ENCODE results near the gene MTERF1. TPM values are rescaled to one million over a fixed set of nuclear protein-coding genes. Genes with fewer than 3 reads are reported as not detected.
"Not testable (repeated sequence)": the region's sequence is repeated elsewhere in the genome, so short reads cannot be mapped to it uniquely, and the experiment has no call there.

The MTERF1 gene
- total RNA-seq, 2 experiments from 2014 or later, result 15.9 to 18.4 TPM

DNA sequence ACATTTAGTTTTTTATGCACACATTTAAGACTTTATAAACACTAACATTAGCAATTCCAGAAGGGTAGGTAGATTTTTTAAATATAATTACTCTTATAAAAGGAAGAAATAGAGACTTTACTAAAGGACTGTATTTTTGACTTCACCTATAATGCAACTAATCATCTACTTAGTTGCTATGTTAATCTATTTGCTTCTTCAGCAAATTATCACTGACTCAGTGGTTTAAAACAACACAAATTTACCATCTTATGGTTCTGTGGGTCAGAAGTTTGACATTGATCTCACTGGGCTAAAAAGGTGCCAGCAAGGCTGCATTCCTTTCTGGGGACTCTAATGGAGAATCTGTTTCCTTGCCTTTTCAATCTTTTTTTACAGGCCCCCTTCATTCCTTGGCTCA is 7.6 kb downstream of the MTERF1 start:
- Mint-ChIP-seq H3K27ac (no peak overlapping the region), H3K36me3 (ENCODE audit: low read depth) (peaks cover 44% of the 10 kb centered on the region), H3K27me3 (no peaks in the 10 kb centered on the region), H3K9me3 (no peaks in the 10 kb centered on the region), H3K4me1 (peaks cover 9% of the 10 kb centered on the region), H3K4me3 (no peak overlapping the region)
- POLR2A ChIA-PET, result no interaction called here
- DNase-seq, result no peak
- CTCF ChIA-PET, result no interaction called here

DNA sequence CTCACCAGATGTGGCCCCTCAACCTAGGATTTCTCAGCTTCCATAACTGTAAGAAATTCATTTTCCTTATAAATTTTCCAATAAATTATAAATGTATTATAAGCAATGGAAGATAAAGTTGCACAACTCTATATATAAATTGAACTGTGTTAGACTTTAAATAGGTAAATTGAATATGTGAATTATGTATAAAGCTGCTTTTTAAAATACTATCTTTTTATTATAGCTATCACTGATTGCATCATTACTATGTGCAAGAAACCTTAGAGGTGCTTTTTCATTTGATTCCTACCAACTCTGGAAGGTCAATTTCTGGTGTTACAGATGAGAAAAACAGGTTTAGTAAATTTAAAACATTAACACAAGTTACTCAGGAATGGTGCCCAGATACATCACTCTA is 8.4 kb downstream of the MTERF1 start:
- POLR2A ChIA-PET, result no interaction called here
- no peaks in the 10 kb centered on the region for H3K27me3 Mint-ChIP-seq
- H3K4me1 Mint-ChIP-seq, result peaks cover 2% of the 10 kb centered on the region
- H3K36me3 Mint-ChIP-seq (ENCODE audit: low read depth), result peaks cover 36% of the 10 kb centered on the region
- no peak overlapping the region for H3K4me3 Mint-ChIP-seq
- CTCF ChIA-PET, result interaction anchor here (2.0 kb wide), 1 partner anchor 8 kb away, joined by 8 read pairs; the partner anchor contains the start of gene MTERF1
- H3K27ac Mint-ChIP-seq, result no peak overlapping the region
- DNase-seq, result no peak
- H3K9me3 Mint-ChIP-seq, result no peaks in the 10 kb centered on the region

DNA sequence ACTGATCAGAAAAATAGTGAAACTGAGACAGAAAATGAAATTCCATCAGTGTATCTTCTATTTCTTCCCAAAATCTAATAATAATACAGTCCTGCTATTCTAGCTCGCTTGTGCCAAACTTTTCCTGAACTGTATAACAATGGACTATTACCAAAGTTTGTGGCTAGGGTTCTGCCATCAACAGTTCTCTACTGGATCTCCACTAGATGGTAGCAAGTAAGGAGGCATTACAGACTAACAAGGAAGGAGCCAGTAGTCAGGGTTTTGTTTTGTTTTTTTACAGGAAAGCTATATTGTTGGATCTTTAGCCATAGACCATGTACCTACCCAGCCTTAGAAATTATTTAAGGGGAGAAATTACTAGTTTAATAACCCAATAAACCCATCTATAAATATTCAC is 10.8 kb downstream of the MTERF1 start:
- Mint-ChIP-seq H3K36me3 (ENCODE audit: low read depth) (peaks cover 24% of the 10 kb centered on the region), H3K9me3 (no peaks in the 10 kb centered on the region)

DNA sequence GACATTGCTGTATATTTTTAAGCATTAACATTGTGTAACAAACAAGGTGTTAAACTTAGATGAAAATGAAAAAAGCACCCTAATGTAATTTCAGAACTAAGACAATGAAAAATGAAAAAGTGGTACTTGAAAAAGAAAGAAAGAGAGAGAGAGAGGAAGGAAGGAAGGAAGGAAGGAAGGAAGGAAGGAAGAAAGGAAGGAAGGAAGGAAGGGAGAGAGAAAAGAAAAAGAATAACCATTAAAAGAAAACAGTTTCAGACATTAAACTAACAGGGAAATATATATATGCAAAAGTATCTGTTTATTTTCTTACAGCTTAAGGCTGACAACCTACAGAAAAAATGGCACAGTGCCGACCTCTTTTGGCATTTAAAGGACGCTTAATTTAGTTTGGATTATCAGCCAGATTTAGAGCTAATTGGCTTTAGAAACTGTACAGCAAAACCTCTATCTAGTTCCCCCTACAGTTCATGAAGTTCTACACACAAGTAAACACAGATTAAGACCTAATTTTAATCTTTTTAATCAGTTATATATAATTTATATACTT is 13.8 kb downstream of the MTERF1 start:
- CTCF ChIA-PET, result interaction anchor here (1.2 to 1.5 kb wide), 2 partner anchors 14 to 22 kb away, joined by 3 to 4 read pairs; no protein-coding TSS in a partner anchor
- POLR2A ChIA-PET, result no interaction called here

More for the DNA sequence above, 10.8 kb downstream of the MTERF1 start:
- H3K4me3 Mint-ChIP-seq, result no peak overlapping the region
- H3K4me1 Mint-ChIP-seq, result no peaks in the 10 kb centered on the region
- ChIA-PET POLR2A (no interaction called here), CTCF (no interaction called here)
- H3K27me3 Mint-ChIP-seq, result no peaks in the 10 kb centered on the region
- no peak for DNase-seq
- no peak overlapping the region for H3K27ac Mint-ChIP-seq

DNA sequence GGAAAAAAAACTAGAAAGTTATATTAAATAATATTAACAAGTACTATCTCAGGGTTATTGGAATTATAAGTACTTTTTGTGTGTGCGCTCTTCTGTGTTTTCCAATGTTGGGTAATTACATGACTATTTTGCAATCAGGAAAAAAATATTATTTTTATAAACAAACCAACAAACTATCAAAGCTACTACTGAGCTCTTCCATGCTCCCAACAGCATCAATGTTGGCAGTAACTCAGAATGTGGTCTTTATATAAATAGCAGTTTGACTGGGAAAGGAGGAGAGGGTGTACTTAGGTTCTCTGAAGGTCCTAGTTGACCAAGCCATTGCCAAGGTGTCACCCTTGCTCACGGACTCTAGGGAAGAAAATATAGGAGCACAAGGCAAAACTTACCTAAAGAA is 15.0 kb downstream of the MTERF1 start:
- H3K27me3 Mint-ChIP-seq, result no peaks in the 10 kb centered on the region
- CTCF ChIA-PET, result no interaction called here
- POLR2A ChIA-PET, result no interaction called here

More for the DNA sequence above, 13.8 kb downstream of the MTERF1 start:
- no peak for DNase-seq
- Mint-ChIP-seq H3K36me3 (ENCODE audit: low read depth) (peaks cover 11% of the 10 kb centered on the region), H3K27me3 (no peaks in the 10 kb centered on the region), H3K9me3 (peaks cover 2% of the 10 kb centered on the region), H3K4me1 (no peaks in the 10 kb centered on the region), H3K4me3 (no peak overlapping the region), H3K27ac (no peak overlapping the region)

DNA sequence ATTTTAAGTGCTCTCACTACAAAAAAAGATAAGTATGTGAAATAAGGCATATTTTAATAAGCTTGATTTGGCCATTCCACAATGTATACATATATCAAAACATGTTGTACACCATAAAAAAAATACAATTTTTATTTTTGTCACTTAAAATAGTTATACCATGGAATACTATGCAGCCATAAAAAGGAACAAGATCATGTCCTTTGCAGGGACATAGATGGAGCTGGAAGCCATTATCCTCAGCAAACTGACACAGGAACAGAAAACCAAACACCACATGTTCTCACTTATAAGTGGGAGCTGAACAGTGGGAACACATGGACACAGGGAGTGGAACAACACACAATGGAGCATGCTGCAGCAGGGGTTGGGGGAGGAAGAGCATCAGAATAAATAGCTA is 15.9 kb downstream of the MTERF1 start:
- H3K4me1 Mint-ChIP-seq; POLR2A ChIA-PET; H3K4me3 Mint-ChIP-seq; H3K27me3 Mint-ChIP-seq; DNase-seq; H3K27ac Mint-ChIP-seq; H3K36me3 Mint-ChIP-seq (ENCODE audit: low read depth); H3K9me3 Mint-ChIP-seq: not testable (repeated sequence)
- CTCF ChIA-PET, result interaction anchor here (0.6 kb wide), 1 partner anchor 62 kb away, joined by 3 read pairs; no protein-coding TSS in a partner anchor

More for the DNA sequence above, 15.0 kb downstream of the MTERF1 start:
- Mint-ChIP-seq H3K9me3 (peaks cover 2% of the 10 kb centered on the region), H3K36me3 (ENCODE audit: low read depth) (peaks cover 6% of the 10 kb centered on the region), H3K4me3 (no peak overlapping the region), H3K27ac (no peak overlapping the region), H3K4me1 (no peaks in the 10 kb centered on the region)
- no peak for DNase-seq

DNA sequence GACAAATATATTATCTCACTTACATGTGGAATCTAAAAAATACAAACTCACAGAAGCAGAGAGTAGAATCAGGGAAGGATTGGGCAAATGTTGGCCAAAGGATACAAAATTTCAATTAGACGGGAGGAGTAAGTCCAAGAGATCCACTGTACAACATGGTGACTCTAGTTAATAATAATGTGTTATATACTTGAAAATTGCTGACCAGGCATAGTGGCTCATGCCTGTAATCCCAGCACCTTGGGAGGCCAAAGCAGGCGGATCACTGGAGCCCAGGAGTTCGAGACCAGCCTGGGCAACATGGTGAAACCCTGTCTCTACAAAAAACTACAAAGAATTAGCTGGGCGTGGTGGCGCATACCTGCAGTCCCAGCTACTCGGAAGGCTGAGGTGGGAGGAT is 16.4 kb downstream of the MTERF1 start:
- ChIA-PET CTCF (no interaction called here), POLR2A (no interaction called here)
- Mint-ChIP-seq H3K27ac (no peak overlapping the region), H3K9me3 (peaks cover 2% of the 10 kb centered on the region), H3K27me3 (no peaks in the 10 kb centered on the region), H3K4me1 (no peaks in the 10 kb centered on the region), H3K36me3 (ENCODE audit: low read depth) (peaks cover 6% of the 10 kb centered on the region), H3K4me3 (no peak overlapping the region)
- DNase-seq, result no peak

DNA sequence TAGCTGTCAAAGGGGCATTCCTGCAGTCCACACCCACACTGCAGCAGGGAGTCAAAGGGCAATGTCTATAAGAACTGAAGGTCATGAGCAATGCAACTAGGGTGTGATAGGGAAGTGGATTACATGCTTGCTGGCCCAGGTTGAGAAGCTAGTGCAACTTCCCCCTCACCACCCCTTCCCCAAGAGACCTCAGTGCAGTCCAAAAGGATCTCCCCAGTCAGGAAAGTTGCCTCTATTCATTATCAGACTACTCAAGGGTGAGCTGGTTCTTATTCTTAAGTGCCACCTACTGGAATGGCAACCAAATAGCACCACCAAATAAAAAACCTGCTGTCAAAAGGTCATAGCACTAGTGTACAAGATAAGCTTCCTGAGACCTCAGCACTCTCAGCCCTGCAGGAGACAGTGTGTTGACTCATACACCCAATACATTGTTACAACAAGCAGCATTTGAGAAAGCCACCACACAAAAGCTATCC is 28.2 kb downstream of the MTERF1 start:
- peaks cover 9% of the 10 kb centered on the region for H3K36me3 Mint-ChIP-seq (ENCODE audit: low read depth)
- CTCF ChIA-PET, result no interaction called here
- peaks cover 14% of the 10 kb centered on the region for H3K9me3 Mint-ChIP-seq
- no peaks in the 10 kb centered on the region for H3K27me3 Mint-ChIP-seq
- no peak for DNase-seq
- POLR2A ChIA-PET, result interaction anchor here (0.6 kb wide), 1 partner anchor 10 kb away, joined by 3 read pairs; no protein-coding TSS in a partner anchor
- no peak overlapping the region for H3K27ac Mint-ChIP-seq
- H3K4me1 Mint-ChIP-seq, result no peaks in the 10 kb centered on the region
- no peak overlapping the region for H3K4me3 Mint-ChIP-seq

DNA sequence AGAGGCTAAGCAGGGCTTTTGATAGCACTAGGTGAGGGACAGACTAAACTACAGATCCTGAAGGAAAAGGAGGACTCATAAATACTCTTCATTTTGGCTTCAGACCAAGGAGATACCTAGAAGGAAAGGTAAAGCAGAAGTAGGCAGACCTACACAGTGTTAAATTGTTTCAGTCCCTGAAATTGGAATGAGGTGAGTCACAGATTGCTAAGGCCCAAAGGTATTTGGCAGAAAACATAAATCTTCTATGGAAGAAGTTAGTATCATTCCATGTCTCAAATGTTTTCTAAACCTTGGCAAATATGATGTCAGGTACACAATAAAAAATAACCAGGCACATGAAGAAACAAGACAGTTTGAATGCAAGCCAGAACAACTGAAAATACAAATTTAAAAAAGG is 30.0 kb downstream of the MTERF1 start:
- DNase-seq, result no peak
- H3K9me3 Mint-ChIP-seq, result peaks cover 14% of the 10 kb centered on the region
- H3K27ac Mint-ChIP-seq, result no peak overlapping the region
- no peak overlapping the region for H3K4me3 Mint-ChIP-seq
- ChIA-PET POLR2A (no interaction called here), CTCF (no interaction called here)
- no peaks in the 10 kb centered on the region for H3K27me3 Mint-ChIP-seq
- peaks cover 12% of the 10 kb centered on the region for H3K36me3 Mint-ChIP-seq (ENCODE audit: low read depth)
- H3K4me1 Mint-ChIP-seq, result no peaks in the 10 kb centered on the region

DNA sequence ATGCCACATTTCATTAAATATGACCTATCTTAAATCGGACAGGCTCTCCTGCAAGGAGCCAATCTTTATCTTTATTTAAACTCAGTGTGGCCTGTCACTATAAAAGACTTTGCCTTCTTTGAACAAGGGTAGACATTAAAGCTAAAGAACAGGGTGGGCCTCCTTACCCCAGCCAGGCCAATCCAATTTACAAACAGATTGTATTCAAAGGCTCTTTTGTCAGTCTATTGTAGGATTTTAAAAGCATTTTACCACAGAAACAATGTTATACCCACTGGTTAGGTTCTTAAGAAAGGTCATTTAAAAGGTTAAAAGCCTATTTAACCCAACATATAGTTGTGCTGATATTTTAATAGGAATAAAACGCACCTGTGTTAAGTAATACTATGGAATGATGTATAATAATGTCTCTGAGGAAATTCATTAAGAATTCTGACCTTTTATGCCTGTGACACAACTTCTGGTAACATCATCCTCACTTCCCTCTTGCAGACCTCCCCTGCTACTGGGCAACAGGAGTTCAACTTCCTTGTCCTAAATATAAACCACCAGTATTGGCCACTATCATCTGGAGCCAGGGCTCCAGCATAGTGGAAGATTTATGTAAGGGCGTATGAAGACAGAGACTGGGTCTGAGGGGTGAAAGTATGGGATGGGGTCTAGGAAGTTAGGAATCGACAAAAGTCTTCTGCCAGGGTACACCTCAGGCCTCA is 32.5 kb downstream of the MTERF1 start:
- ChIA-PET POLR2A (no interaction called here), CTCF (no interaction called here)
- no peaks in the 10 kb centered on the region for H3K27me3 Mint-ChIP-seq
- peaks cover 5% of the 10 kb centered on the region for H3K9me3 Mint-ChIP-seq
- H3K27ac Mint-ChIP-seq, result no peak overlapping the region
- H3K4me3 Mint-ChIP-seq, result no peak overlapping the region
- no peaks in the 10 kb centered on the region for H3K4me1 Mint-ChIP-seq
- DNase-seq, result no peak
- H3K36me3 Mint-ChIP-seq (ENCODE audit: low read depth), result peaks cover 3% of the 10 kb centered on the region

DNA sequence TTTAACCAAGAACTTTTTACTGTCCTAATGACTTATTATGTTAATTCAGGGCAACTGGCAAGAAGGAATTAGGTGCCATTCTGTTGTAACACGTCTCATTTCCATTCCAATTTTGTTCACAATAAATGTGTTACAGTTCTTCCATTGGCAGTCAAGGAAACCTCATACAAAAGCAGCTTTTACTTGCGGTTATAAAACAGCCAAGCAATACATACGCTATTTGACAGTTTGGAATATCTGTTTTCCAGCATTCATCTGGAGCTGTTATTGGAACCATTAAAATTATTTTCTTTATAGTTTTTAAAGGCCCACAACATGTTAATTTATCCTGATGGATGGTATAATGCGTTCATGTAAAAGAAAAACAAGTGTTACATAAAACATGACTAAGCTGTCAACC is 33.3 kb downstream of the MTERF1 start:
- H3K4me1 Mint-ChIP-seq, result no peaks in the 10 kb centered on the region
- H3K27me3 Mint-ChIP-seq, result no peaks in the 10 kb centered on the region
- no peak overlapping the region for H3K4me3 Mint-ChIP-seq
- POLR2A ChIA-PET, result no interaction called here
- no peaks in the 10 kb centered on the region for H3K9me3 Mint-ChIP-seq
- no peak for DNase-seq
- CTCF ChIA-PET, result no interaction called here
- no peak overlapping the region for H3K27ac Mint-ChIP-seq
- peaks cover 3% of the 10 kb centered on the region for H3K36me3 Mint-ChIP-seq (ENCODE audit: low read depth)

DNA sequence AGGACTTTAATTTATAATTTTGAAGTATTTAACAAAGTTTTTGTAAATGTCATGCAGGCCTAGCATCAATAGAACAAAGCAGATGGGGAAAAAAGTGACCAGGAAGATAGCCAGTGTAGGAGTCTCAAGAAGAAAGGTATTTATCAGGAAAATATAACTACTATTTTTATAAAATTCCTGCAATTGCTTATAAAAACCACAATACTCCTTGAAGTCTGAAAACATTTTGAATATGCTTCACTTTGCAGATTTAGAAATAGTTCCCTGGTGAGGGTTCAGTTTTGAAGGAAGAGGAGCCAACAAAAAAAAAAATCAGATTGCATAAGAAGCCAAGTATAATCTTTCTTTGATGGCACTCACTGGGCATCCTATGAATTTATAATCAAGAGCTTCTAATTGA is 34.1 kb downstream of the MTERF1 start:
- H3K36me3 Mint-ChIP-seq (ENCODE audit: low read depth), result peaks cover 3% of the 10 kb centered on the region
- H3K27me3 Mint-ChIP-seq, result no peaks in the 10 kb centered on the region
- CTCF ChIA-PET, result no interaction called here

DNA sequence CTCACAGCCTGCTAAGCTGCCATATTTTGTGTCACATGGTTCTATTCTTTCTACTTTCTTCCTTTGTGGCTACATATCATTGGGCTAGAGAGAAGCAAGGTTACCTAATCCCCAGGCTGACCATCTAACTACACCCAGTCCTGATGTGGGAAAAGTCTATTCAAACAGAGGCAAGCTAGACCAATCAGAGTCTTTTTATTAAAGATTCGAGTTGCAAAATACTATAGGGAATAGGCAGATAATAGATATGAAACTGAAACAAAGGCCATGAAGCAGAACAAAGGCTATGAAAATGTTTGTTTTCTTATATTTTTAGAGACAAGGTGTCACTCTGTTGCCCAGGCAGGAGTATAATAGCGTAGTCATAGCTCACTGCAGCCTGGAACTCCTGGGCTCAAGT is 36.7 kb downstream of the MTERF1 start:
- Mint-ChIP-seq H3K36me3 (ENCODE audit: low read depth) (peaks cover 3% of the 10 kb centered on the region), H3K9me3 (peaks cover 3% of the 10 kb centered on the region), H3K27me3 (no peaks in the 10 kb centered on the region), H3K4me3 (no peak overlapping the region), H3K27ac (no peak overlapping the region), H3K4me1 (no peaks in the 10 kb centered on the region)
- no peak for DNase-seq
- POLR2A ChIA-PET, result no interaction called here
- CTCF ChIA-PET, result interaction anchor here (0.7 to 1.2 kb wide), 2 partner anchors 15 to 24 kb away, joined by 3 to 4 read pairs; no protein-coding TSS in a partner anchor

More for the DNA sequence above, 34.1 kb downstream of the MTERF1 start:
- Mint-ChIP-seq H3K9me3 (peaks cover under 1% of the 10 kb centered on the region), H3K27ac (no peak overlapping the region), H3K4me1 (no peaks in the 10 kb centered on the region), H3K4me3 (no peak overlapping the region)
- POLR2A ChIA-PET, result no interaction called here
- DNase-seq, result no peak

DNA sequence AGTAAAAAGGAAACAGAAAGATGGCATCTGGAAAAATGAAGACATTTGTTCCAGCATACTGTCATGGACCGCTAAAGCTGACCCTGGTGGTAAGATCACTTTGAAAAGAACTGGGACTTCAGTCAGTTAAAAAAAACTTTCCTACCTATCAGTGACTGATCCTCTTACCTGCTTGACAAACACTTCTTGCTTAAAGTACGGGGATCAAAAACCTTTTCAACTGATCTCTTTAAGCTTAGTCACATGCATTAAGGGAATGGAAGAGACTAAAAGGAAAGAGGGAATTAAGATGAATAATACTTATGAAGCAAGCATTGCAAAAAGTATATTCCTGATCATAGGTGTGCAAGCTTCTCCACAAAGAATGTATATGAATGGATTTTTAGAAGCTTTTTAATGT is 42.1 kb downstream of the MTERF1 start:
- CTCF ChIA-PET, result no interaction called here
- no peak for DNase-seq

More for the DNA sequence above, 42.1 kb downstream of the MTERF1 start:
- H3K9me3 Mint-ChIP-seq, result peaks cover 3% of the 10 kb centered on the region
- no peaks in the 10 kb centered on the region for H3K27me3 Mint-ChIP-seq
- H3K36me3 Mint-ChIP-seq (ENCODE audit: low read depth), result no peaks in the 10 kb centered on the region
- POLR2A ChIA-PET, result no interaction called here
- no peaks in the 10 kb centered on the region for H3K4me1 Mint-ChIP-seq
- no peak overlapping the region for H3K27ac Mint-ChIP-seq
- H3K4me3 Mint-ChIP-seq, result no peak overlapping the region
